Panc1 (cell line): ENCODE results near the gene SBF1.

Experiments used
- POLR2AphosphoS5 ChIP-seq: IDR thresholded peaks from 2 replicates; pipeline ENCODE4 v1.6.1; 2012; ENCODE audit warnings: mild to moderate bottlenecking, low read depth, low read length, moderate library complexity
- SIN3A ChIP-seq: IDR thresholded peaks from 2 replicates; pipeline ENCODE4 v1.6.1; 2012; ENCODE audit warnings: low read depth, mild to moderate bottlenecking, low read length, moderate library complexity, borderline replicate concordance; ENCODE audit not compliant: insufficient read depth
- TF ChIP-seq, protein P1 (sequence below): fragments of 450-650 bp; IDR thresholded peaks from 2 replicates; pipeline ENCODE4 v1.5.1; 2017; ENCODE audit warnings: mild to moderate bottlenecking
- TF ChIP-seq, protein P2 (sequence below), 2 experiments: IDR thresholded peaks; 2 replicates each; pipeline ENCODE4 v1.6.1; 2011 to 2012; ENCODE audit warnings: low read depth in 2 of 2, control low read depth in 1 of 2, low read length in 1 of 2, mild to moderate bottlenecking in 1 of 2, moderate library complexity in 1 of 2; ENCODE audit not compliant: insufficient read depth in 1 of 2

DNA sequence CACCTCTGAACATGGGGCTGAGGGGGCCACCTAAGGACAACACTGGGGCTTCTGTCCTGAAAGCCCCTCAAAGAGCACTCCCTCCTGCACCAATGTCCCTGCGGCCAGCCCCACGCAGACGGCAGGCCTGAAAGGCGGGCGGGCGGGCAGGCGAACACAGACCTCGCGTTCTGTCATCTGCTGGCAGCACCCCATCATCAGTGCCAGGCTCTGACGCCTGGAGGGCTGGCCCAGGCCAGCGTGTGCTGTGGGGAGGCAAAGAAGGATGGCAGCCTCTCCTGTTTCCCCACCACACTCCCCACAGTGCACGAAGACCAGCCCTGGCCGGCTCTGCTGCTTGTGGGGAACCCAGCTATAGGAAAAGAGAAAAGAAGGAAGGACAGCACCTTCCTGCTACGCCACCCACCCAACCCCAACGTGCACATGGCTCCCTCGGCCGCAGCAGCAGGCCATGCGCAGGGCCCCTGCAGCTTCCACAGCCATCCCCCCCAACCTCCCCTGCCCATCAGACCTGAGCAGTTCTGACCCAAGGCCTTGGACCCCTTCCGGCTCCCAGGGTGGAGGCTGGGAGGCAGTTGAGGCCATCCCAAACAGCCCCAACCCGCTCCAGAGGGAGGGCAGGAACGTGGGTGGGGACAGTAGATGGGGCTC is 3.5 kb downstream of the SBF1 start:
- TF ChIP-seq, protein P1, sequence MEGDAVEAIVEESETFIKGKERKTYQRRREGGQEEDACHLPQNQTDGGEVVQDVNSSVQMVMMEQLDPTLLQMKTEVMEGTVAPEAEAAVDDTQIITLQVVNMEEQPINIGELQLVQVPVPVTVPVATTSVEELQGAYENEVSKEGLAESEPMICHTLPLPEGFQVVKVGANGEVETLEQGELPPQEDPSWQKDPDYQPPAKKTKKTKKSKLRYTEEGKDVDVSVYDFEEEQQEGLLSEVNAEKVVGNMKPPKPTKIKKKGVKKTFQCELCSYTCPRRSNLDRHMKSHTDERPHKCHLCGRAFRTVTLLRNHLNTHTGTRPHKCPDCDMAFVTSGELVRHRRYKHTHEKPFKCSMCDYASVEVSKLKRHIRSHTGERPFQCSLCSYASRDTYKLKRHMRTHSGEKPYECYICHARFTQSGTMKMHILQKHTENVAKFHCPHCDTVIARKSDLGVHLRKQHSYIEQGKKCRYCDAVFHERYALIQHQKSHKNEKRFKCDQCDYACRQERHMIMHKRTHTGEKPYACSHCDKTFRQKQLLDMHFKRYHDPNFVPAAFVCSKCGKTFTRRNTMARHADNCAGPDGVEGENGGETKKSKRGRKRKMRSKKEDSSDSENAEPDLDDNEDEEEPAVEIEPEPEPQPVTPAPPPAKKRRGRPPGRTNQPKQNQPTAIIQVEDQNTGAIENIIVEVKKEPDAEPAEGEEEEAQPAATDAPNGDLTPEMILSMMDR, result no peak
- TF ChIP-seq, protein P2, sequence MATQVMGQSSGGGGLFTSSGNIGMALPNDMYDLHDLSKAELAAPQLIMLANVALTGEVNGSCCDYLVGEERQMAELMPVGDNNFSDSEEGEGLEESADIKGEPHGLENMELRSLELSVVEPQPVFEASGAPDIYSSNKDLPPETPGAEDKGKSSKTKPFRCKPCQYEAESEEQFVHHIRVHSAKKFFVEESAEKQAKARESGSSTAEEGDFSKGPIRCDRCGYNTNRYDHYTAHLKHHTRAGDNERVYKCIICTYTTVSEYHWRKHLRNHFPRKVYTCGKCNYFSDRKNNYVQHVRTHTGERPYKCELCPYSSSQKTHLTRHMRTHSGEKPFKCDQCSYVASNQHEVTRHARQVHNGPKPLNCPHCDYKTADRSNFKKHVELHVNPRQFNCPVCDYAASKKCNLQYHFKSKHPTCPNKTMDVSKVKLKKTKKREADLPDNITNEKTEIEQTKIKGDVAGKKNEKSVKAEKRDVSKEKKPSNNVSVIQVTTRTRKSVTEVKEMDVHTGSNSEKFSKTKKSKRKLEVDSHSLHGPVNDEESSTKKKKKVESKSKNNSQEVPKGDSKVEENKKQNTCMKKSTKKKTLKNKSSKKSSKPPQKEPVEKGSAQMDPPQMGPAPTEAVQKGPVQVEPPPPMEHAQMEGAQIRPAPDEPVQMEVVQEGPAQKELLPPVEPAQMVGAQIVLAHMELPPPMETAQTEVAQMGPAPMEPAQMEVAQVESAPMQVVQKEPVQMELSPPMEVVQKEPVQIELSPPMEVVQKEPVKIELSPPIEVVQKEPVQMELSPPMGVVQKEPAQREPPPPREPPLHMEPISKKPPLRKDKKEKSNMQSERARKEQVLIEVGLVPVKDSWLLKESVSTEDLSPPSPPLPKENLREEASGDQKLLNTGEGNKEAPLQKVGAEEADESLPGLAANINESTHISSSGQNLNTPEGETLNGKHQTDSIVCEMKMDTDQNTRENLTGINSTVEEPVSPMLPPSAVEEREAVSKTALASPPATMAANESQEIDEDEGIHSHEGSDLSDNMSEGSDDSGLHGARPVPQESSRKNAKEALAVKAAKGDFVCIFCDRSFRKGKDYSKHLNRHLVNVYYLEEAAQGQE (IDR thresholded peaks at IDR 0.05; ENCODE audit: insufficient read depth in 1 of 2, low read depth in 2 of 2, low read length in 1 of 2), result no peak
- TF ChIP-seq SIN3A, result no peak
- TF ChIP-seq POLR2AphosphoS5, result no peak
